Measurements from ENCODE around the gene BEST1. TPM values are rescaled to one million over a fixed set of nuclear protein-coding genes. Genes with fewer than 3 reads are reported as not detected.

BEST1 gene
- total RNA-seq: 1.6 TPM

DNA sequence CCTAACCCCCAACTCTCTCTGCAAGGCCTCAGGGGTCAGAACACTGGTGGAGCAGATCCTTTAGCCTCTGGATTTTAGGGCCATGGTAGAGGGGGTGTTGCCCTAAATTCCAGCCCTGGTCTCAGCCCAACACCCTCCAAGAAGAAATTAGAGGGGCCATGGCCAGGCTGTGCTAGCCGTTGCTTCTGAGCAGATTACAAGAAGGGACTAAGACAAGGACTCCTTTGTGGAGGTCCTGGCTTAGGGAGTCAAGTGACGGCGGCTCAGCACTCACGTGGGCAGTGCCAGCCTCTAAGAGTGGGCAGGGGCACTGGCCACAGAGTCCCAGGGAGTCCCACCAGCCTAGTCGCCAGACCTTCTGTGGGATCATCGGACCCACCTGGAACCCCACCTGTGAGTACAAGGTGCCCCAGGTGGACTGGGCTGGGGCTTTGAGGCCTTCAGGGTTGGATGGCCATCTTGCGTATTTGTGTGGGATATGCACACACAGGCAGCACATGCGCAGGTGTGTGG is at the start of gene BEST1:
BEST1 (plus strand) TSS at position 317 of the 513 bp plus-strand sequence. CDS start 1,456 bp downstream, outside the sequence.

DNA sequence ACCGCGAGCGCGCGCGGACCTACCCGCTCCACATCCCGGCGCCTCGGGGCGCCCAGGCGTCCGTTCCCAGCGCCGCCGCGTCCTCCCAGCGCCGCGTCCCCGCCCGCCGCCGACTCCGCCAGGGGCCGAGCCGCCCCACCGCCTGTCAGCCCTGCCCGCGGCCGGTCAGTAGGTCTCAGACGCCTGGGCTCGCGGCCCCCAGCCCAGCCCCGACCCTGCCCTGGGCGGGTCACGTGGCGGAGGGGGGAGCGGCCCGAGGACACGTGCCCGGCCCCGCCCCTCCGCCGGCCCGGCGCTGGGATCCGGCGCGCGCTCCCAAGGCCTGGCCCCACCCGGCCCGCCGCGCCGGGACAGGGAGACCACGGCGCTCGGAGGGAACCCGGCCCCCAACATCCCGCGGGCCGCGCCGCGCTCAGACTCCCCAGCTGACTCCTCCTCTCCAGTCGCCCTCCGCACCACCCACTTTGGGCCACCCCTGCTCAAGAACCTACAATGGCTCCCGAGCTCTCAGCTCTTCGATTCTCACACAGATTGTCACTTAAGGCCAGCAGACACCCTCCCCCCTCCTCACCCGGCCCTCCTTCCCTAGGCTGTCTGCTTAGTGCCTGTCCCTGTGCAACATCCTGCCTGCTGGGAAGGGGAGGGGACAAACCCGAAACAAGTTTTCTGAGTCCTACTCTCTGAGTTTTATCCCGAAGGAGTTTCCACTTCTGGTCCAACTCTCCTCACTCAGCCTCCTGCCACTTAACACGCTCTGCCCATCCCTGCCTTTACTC is 32.6 kb upstream of the BEST1 start, which contains the start of gene RAB3IL1:
RAB3IL1 (minus strand) TSS at position 233 of the 776 bp plus-strand sequence; CDS start at position 34, 199 bp downstream.

GRCh38 chr11:61967116-61967923 is 17.2 kb downstream of the BEST1 start, which contains the start of gene FTH1:
TSS of gene FTH1 (minus strand) at chr11:61967634. CDS start at chr11:61967425, 209 bp downstream.

Small RNA genes within 50 kb of the gene (small RNA-seq; reads per million reads assigned to genes)
- not detected for gene RNU6-1243P

Other genes with a start within 250 kb of the BEST1 start
- gene MYRF, start 197.7 kb upstream of the BEST1 start, total RNA-seq: 2.8 TPM
- gene TMEM258, start 157.8 kb upstream of the BEST1 start, total RNA-seq: 89.0 TPM
- 20.5 TPM for gene FEN1, start 157.4 kb upstream of the BEST1 start, total RNA-seq
- gene FADS1, start 133.3 kb upstream of the BEST1 start, total RNA-seq: 97.8 TPM
- gene FADS2, start 122.1 kb upstream of the BEST1 start, total RNA-seq: 178 TPM
- 45.7 TPM for gene FADS3, start 58.8 kb upstream of the BEST1 start, total RNA-seq
- 4.4 TPM for gene RAB3IL1, start 32.8 kb upstream of the BEST1 start, total RNA-seq
- gene FTH1, start 17.3 kb downstream of the BEST1 start, total RNA-seq: 513 TPM
- gene INCENP, start 173.7 kb downstream of the BEST1 start, total RNA-seq: 22.6 TPM
- gene SCGB1D1, start 239.9 kb downstream of the BEST1 start, total RNA-seq: not detected

Measured in diencephalon (tissue), 1 donor.